Right atrium auricular region (tissue), 2 donors: ENCODE data around the gene EVI5. TPM values are rescaled to one million over a fixed set of nuclear protein-coding genes. Genes with fewer than 3 reads are reported as not detected.

Experiments
- DNase-seq: peaks from one replicate; pipeline ENCODE4 v3.0.0-alpha.2; 2019; ENCODE audit warnings: low spot score
- H3K27ac ChIP-seq, 2 donors: fragments of 200-600 bp; sonication (generic); 1 replicate in 1 of 2; 2 replicates in 1 of 2; pipeline ENCODE4 v1.5.1; 2016 to 2019
- H3K27me3 ChIP-seq, 2 donors: fragments of 200-600 bp; sonication (generic); one replicate each; pipeline versions ENCODE4 v1.5.1 to v1.6.0; 2017 to 2019
- H3K36me3 ChIP-seq: fragments of 200-600 bp; sonication (generic); one replicate; pipeline ENCODE4 v1.5.1; 2016
- H3K4me1 ChIP-seq, 2 donors: fragments of 200-600 bp; sonication (generic); one replicate each; pipeline versions ENCODE4 v1.5.1 to v1.6.0; 2017 to 2019
- H3K4me3 ChIP-seq, 2 donors: fragments of 200-600 bp; sonication (generic); 1 replicate in 1 of 2; 2 replicates in 1 of 2; pipeline ENCODE4 v1.5.1; 2017 to 2019; ENCODE audit warnings: mild to moderate bottlenecking in 1 of 2, moderate library complexity in 1 of 2
- H3K9me3 ChIP-seq, 2 donors: fragments of 200-600 bp; sonication (generic); one replicate each; pipeline ENCODE4 v1.5.1; 2019
- CTCF ChIP-seq, 2 donors: fragments of 200-600 bp; sonication (generic); IDR thresholded peaks; one replicate each; pipeline ENCODE4 v1.5.1; 2019; ENCODE audit warnings: antibody characterized with exemption in 2 of 2
- total RNA-seq, 2 donors: library from RNA; depleted of rRNA; stranded (reverse); fragments of >200 nt; gene quantifications; one replicate each; pipeline ENCODE4 v1.1.0, GENCODE V29; 2016

Gene EVI5
- total RNA-seq, 2 donors from 2014 or later = 26.4 to 41.9 TPM

- Histone ChIP-seq H3K27ac (no peak overlapping the region), H3K36me3 (no peaks in the 10 kb centered on the region), H3K4me3 (no peak overlapping the region), H3K9me3 (no peaks in the 10 kb centered on the region), H3K4me1 (peaks cover 0 to 16% of the 10 kb centered on the region in 2 donors), H3K27me3 (no peaks in the 10 kb centered on the region)
- no peak for TF ChIP-seq CTCF (IDR thresholded peaks at IDR 0.05)
- no peak for DNase-seq
Observed at GRCh38 chr1:92803140-92803887, 18.4 kb upstream of the EVI5 start.

- Histone ChIP-seq H3K4me3 (no peak overlapping the region), H3K9me3 (no peaks in the 10 kb centered on the region), H3K27me3 (no peaks in the 10 kb centered on the region), H3K36me3 (no peaks in the 10 kb centered on the region), H3K4me1 (peaks cover 0 to 4% of the 10 kb centered on the region in 2 donors), H3K27ac (no peak overlapping the region)
- TF ChIP-seq CTCF (IDR thresholded peaks at IDR 0.05) = no peak
- DNase-seq = no peak
Observed at GRCh38 chr1:92797961-92798360, 13.1 kb upstream of the EVI5 start.

- H3K9me3 ChIP-seq = no peaks in the 10 kb centered on the region
- no peak overlapping the region for H3K4me3 ChIP-seq
- no peaks in the 10 kb centered on the region for H3K36me3 ChIP-seq
- TF ChIP-seq CTCF (IDR thresholded peaks at IDR 0.05) = no peak
- DNase-seq = no peak
- H3K27me3 ChIP-seq = no peaks in the 10 kb centered on the region
- H3K4me1 ChIP-seq = peaks cover 0 to 7% of the 10 kb centered on the region in 2 donors
- H3K27ac ChIP-seq = no peak overlapping the region
Observed at GRCh38 chr1:92797297-92797696, 12.4 kb upstream of the EVI5 start.

GRCh38 chr1:92795166-92795565 lies 10.3 kb upstream of the EVI5 start:
- TF ChIP-seq CTCF (IDR thresholded peaks at IDR 0.05) = no peak
- Histone ChIP-seq H3K4me1 (peaks cover 0 to 10% of the 10 kb centered on the region in 2 donors), H3K36me3 (no peaks in the 10 kb centered on the region), H3K27ac (no peak overlapping the region), H3K9me3 (no peaks in the 10 kb centered on the region), H3K4me3 (no peak overlapping the region), H3K27me3 (no peaks in the 10 kb centered on the region)
- DNase-seq = no peak

GRCh38 chr1:92792340-92792782 lies 7.5 kb upstream of the EVI5 start:
- Histone ChIP-seq H3K27me3 (no peaks in the 10 kb centered on the region), H3K4me1 (peaks cover 0 to 10% of the 10 kb centered on the region in 2 donors), H3K4me3 (peak overlapping the region in 1 of 2 donors; percentile 18), H3K36me3 (no peaks in the 10 kb centered on the region), H3K27ac (peak overlapping the region; percentile 2 to 41), H3K9me3 (no peaks in the 10 kb centered on the region)
- TF ChIP-seq CTCF (IDR thresholded peaks at IDR 0.05) = no peak
- DNase-seq = no peak
